Adrenal gland (tissue), 5 donors: ENCODE data around the gene DKK3.

Experiments
- CTCF ChIP-seq, 6 experiments: fragments of 450-650 bp in 4 of 6; fragments of 200-600 bp in 2 of 6; sonication (generic) in 1 of 6; IDR thresholded peaks; 1 replicate in 5 of 6; 2 replicates in 1 of 6; pipeline versions ENCODE4 v1.5.1 to v1.8.0; 2016 to 2021; ENCODE audit warnings: antibody characterized with exemption in 6 of 6, mild to moderate bottlenecking in 2 of 6, moderate library complexity in 1 of 6
- POLR2A ChIP-seq, 2 donors: fragments of 450-650 bp; IDR thresholded peaks; one replicate each; pipeline ENCODE4 v1.6.1; 2017; ENCODE audit warnings: antibody characterized with exemption in 2 of 2, mild to moderate bottlenecking in 2 of 2, moderate library complexity in 1 of 2
- donor health status: DM: no; HTN: no; CAD: no.

GRCh38 chr11:11982975-11983374, 25.5 kb downstream of the DKK3 start:
- no peak for TF ChIP-seq CTCF (IDR thresholded peaks at IDR 0.05)
- TF ChIP-seq POLR2A (IDR thresholded peaks at IDR 0.05) = no peak
